ENCODE measurements around the gene RAD23A. TPM values are rescaled to one million over a fixed set of nuclear protein-coding genes. Genes with fewer than 3 reads are reported as not detected.
A peak's percentile ranks its signal among the peaks of the same experiment; 100 is the strongest.

RAD23A gene
- total and polyA plus RNA-seq, 10 of the 15 experiments (the other 5 are each of a cell fraction or from before 2014, with no cell fraction given) = 8.8 to 198 (median 119) TPM

DNA sequence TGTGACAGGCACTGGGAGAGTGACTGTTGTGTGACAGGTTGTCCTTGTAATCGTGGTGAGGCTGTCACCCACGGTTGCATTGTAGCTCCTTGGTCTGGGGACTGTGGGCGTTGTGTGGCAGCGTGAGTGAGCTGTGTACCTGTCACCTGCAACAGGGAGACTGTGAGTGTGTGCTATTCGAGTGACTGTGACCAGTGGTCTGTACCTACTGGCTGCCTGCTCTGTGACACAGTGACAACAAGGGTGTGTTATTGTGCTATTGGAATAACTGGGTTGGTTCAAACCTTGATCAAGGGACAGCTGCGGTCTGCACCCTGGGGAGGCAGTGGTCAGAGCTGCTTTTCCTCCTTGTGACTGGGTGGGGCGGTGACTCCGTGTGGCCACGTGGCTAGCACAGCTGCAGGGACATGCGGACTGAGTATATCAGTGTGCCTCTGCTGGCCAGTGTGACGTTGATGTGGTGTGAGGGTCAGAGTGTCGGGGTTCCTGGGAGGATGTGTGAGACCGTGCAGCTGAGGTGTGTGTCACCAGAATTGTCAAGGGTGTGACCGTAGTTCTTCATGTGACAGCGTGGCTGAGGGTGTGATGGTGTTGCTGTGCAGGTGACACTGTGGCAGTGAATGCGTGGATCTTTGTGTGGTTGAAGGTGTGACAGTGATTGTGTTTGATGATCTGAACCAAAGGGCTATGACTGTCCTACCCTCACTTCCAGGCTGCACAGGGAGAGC, 39.6 kb downstream of the RAD23A start (continued):
- TF ChIP-seq, protein P1, sequence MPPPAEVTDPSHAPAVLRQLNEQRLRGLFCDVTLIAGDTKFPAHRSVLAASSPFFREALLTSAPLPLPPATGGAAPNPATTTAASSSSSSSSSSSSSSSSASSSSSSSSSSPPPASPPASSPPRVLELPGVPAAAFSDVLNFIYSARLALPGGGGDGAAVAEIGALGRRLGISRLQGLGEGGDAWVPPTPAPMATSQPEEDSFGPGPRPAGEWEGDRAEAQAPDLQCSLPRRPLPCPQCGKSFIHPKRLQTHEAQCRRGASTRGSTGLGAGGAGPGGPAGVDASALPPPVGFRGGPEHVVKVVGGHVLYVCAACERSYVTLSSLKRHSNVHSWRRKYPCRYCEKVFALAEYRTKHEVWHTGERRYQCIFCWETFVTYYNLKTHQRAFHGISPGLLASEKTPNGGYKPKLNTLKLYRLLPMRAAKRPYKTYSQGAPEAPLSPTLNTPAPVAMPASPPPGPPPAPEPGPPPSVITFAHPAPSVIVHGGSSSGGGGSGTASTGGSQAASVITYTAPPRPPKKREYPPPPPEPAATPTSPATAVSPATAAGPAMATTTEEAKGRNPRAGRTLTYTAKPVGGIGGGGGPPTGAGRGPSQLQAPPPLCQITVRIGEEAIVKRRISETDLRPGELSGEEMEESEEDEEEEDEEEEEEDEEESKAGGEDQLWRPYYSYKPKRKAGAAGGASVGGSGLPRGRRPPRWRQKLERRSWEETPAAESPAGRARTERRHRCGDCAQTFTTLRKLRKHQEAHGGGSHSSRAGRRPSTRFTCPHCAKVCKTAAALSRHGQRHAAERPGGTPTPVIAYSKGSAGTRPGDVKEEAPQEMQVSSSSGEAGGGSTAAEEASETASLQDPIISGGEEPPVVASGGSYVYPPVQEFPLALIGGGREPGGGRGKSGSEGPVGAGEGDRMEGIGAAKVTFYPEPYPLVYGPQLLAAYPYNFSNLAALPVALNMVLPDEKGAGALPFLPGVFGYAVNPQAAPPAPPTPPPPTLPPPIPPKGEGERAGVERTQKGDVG (CRISPR knock-in tag; IDR thresholded peaks at IDR 0.05) = no peak
- TF ChIP-seq, protein P2, sequence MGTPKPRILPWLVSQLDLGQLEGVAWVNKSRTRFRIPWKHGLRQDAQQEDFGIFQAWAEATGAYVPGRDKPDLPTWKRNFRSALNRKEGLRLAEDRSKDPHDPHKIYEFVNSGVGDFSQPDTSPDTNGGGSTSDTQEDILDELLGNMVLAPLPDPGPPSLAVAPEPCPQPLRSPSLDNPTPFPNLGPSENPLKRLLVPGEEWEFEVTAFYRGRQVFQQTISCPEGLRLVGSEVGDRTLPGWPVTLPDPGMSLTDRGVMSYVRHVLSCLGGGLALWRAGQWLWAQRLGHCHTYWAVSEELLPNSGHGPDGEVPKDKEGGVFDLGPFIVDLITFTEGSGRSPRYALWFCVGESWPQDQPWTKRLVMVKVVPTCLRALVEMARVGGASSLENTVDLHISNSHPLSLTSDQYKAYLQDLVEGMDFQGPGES (IDR thresholded peaks at IDR 0.05) = no peak
- TF ChIP-seq SIX5 (IDR thresholded peaks at IDR 0.05; ENCODE audit: low read depth, low read length, severe bottlenecking) (no peak), ESRRA (IDR thresholded peaks at IDR 0.05; ENCODE audit: low read length) (no peak), EED (IDR thresholded peaks at IDR 0.05; ENCODE audit: low read depth) (no peak), JUNB (IDR thresholded peaks at IDR 0.05) (no peak), TCF12 (IDR thresholded peaks at IDR 0.05; ENCODE audit: low read depth, low read length) (0 out of 2 replicates have a peak, but pooled peaks have one; percentile 30), BMI1 (IDR thresholded peaks at IDR 0.05; ENCODE audit: borderline replicate concordance) (no peak), HSF1 (IDR thresholded peaks at IDR 0.05; ENCODE audit: low read depth, low read length) (no peak), ZNF24 (IDR thresholded peaks at IDR 0.05) (no peak), BCLAF1 (IDR thresholded peaks at IDR 0.05) (no peak), RUNX3 (IDR thresholded peaks at IDR 0.05; ENCODE audit: low read length) (no peak), KLF5 (IDR thresholded peaks at IDR 0.05; ENCODE audit: partially characterized antibody) (peak; percentile 30), MXI1 (IDR thresholded peaks at IDR 0.05; ENCODE audit: low read depth, low read length) (peak; percentile 67), CEBPB (IDR thresholded peaks at IDR 0.05; ENCODE audit: borderline replicate concordance in 1 of 2, low read depth in 2 of 2, low read length in 2 of 2) (no peak), SIN3A (IDR thresholded peaks at IDR 0.05; ENCODE audit: low read depth, low read length) (peak; percentile 47; the same call in 1 of the 2 replicates)
- TF ChIP-seq, protein P3, sequence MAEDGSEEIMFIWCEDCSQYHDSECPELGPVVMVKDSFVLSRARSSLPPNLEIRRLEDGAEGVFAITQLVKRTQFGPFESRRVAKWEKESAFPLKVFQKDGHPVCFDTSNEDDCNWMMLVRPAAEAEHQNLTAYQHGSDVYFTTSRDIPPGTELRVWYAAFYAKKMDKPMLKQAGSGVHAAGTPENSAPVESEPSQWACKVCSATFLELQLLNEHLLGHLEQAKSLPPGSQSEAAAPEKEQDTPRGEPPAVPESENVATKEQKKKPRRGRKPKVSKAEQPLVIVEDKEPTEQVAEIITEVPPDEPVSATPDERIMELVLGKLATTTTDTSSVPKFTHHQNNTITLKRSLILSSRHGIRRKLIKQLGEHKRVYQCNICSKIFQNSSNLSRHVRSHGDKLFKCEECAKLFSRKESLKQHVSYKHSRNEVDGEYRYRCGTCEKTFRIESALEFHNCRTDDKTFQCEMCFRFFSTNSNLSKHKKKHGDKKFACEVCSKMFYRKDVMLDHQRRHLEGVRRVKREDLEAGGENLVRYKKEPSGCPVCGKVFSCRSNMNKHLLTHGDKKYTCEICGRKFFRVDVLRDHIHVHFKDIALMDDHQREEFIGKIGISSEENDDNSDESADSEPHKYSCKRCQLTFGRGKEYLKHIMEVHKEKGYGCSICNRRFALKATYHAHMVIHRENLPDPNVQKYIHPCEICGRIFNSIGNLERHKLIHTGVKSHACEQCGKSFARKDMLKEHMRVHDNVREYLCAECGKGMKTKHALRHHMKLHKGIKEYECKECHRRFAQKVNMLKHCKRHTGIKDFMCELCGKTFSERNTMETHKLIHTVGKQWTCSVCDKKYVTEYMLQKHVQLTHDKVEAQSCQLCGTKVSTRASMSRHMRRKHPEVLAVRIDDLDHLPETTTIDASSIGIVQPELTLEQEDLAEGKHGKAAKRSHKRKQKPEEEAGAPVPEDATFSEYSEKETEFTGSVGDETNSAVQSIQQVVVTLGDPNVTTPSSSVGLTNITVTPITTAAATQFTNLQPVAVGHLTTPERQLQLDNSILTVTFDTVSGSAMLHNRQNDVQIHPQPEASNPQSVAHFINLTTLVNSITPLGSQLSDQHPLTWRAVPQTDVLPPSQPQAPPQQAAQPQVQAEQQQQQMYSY (CRISPR knock-in tag; IDR thresholded peaks at IDR 0.05) = no peak

Measured in GM12878 (cell line).